Ramos (cell line): Measurements from ENCODE around the gene ADISSP.

Experiments used
- in situ Hi-C: fragments of 300-500 bp; cut with MboI; formaldehyde crosslinking; loops from one replicate; pipeline ENCODE4 v1.14.3; 2022; ENCODE audit warnings: low sequenced_read_pairs; ENCODE audit not compliant: unreplicated experiment

The ADISSP gene

DNA sequence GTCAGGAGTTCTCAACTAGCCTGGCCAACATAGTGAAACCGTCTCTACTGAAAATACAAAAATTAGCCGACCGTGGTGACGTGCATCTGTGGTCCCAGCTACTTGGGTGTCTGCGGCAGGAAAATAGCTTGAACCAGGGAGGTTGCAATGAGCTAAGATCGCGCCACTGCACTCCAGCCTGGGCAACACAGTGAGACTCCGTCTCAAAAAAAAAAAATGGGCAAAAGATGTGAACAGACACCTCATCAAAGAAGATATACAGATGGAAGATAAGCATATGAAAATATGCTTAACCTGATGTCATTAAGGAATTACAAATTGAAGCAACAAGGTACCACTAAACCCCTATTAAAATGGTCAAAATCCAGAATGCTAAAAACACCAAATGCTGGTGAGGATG, 44.3 kb downstream of the ADISSP start:
- in situ Hi-C loops: no loop called here

GRCh38 chr20:3721912-3722311, 45.6 kb downstream of the ADISSP start:
- in situ Hi-C loops: no loop called here

GRCh38 chr20:3720626-3721025, 46.9 kb downstream of the ADISSP start:
- in situ Hi-C loops: no loop called here

- in situ Hi-C loops: no loop called here
Observed at GRCh38 chr20:3720068-3720467, 47.5 kb downstream of the ADISSP start.

DNA sequence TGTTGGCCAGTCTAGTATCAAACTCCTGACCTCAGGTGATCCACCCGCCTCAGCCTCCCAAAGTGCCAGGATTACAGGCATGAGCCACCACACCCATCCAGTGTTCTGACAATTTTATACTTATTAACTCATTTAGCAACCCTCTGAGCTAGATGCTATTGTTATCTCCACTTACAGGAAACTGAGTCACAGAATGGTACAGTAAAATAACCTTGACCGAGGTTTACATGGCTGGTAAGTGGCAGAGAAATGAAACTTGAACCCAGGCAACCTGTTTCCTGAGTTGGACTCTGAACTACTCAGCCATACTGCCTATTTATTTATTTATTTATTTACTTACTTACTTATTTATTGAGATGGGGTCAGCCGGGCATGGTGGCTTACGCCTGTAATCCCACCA, 48.5 kb downstream of the ADISSP start:
- in situ Hi-C loops: no loop called here

DNA sequence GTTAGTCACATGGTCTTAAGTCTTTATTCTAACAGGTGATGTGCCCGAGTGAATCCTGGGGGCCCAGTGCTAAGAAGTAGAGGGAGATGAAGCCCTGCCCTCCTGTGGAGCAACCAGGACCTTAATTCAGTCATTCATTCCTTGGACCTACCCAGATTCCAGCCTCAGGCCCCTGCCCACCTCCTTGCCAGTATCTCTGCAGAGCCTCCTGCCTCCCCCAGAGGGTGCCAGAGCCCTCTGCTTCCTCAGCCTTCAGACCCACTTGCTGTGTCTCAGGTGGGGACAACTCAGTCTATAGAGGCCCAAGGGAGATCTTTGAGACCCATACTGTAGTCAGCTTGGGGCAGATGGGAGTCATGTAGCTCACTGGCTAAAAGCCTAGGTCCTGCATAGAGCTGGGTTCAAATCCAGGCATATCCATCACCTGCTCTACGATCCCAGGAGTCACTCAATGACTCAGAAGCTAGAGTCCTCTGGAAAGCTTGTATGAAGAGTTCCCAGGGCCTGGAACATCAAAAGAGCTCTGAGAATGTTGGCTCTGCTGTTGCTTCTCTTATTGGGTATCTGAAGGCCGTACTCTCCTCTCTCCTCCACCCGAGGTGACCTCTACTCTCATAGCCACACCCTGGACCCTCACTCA, 51.2 kb downstream of the ADISSP start:
- in situ Hi-C loops: no loop called here

- in situ Hi-C loops: no loop called here
Observed at GRCh38 chr20:3714092-3714491, 53.5 kb downstream of the ADISSP start.

- in situ Hi-C loops: no loop called here
Observed at GRCh38 chr20:3712279-3712873, 55.2 kb downstream of the ADISSP start, which contains the start of gene SIGLEC1. Gene SIGLEC1, minus strand, starts transcription at chr20:3712600. Its CDS starts 5,472 bp downstream, at chr20:3707128.

DNA sequence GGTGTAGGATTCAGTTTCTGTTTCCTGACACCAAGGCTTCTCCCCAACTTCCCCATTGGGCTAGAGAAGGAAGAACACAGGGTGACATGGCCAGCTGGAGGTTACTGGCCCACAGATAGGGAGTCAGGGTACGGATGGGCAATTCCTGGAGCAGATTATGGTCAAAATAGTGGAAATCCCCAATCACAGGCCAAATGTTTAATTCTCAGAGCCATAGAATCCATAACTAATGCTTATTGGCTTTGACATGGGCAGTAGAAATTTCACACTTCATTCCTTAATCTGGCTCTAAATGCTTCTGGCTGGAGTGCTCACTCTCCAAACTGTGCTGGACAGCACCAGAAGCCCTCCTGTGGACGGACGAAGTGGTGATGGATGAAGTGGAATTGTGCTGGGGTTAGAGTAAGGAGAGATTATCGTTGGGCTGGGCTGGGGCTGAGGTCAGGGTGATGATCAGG, 56.0 kb downstream of the ADISSP start:
- in situ Hi-C loops: no loop called here

DNA sequence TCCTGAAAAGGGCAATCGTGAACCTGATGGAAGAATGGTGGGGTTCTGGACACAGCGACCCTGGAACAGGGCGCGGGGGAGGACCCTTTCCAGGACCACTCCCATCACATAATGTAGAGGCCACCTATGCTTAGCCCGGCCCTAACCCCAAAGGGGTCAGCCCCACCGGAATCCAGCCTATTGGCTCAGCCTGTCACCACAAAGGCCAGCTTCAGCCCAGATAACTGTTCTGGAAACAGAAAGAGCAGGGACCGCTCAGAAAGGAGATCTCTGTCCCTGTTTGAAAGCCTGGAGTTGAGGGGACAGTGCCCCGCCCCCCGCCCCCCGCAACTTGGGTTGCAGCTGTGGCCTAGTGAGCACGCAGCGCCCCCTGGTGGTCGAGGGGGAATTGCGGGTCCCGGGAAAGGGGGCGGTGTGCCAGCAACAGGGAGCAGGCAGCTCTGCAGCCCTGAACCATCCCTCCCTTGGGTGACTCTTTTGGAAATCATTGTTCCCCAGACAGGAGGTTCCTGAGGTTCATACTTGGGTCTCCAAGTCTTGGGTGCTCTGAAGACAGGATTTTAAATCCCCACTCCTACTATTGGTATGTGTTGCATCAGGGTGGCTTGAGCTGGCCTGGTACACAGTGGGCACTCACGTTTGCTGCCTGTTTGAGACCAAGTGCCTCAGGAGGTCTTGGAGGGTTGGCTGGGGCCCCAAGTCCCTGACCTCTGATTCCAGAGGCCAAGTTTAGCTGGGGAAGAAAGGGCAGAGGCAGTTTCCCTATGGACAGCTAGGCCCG, 56.7 kb downstream of the ADISSP start:
- in situ Hi-C loops: no loop called here

- in situ Hi-C loops: no loop called here
Observed at GRCh38 chr20:3710011-3710466, 57.5 kb downstream of the ADISSP start.

- in situ Hi-C loops: no loop called here
Observed at GRCh38 chr20:3707508-3707899, 60.0 kb downstream of the ADISSP start.

DNA sequence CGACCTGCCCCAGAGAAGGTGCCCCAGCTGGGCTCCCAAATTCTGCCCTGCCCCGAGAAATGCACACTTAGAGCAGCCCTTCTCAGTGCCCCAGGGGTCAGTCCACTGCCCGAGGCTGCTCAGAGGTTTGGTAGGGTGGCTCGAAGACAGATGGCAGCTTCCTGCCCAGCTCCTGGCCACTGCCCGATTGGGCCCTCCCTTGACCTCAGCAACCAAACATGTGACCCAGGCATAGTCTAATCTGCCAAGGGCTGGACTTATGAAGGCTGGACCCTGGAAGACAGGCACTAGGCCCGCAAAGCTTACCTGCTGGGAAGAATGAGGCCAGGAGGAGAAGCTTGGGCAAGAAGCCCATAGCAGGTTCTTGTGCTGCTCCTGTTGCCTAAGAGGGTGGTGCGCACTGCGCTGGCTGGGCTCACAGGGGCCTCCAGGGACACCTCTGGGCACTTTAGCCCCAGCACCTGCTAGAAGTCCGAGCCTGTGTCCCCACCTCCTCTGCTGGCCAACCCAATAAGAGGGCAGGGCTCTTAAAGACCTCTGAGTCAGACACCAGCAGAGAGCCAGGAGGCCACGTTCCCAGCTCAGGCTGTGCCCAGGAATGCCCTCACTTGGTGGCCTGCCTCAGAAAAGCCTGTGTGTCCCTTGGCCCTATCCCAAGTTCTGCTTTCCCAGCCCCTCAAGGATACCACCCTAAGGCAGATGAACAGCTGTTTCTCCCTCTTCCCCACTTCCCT, 60.6 kb downstream of the ADISSP start:
- in situ Hi-C loops: no loop called here

GRCh38 chr20:3705970-3706739, 61.4 kb downstream of the ADISSP start:
- in situ Hi-C loops: no loop called here

DNA sequence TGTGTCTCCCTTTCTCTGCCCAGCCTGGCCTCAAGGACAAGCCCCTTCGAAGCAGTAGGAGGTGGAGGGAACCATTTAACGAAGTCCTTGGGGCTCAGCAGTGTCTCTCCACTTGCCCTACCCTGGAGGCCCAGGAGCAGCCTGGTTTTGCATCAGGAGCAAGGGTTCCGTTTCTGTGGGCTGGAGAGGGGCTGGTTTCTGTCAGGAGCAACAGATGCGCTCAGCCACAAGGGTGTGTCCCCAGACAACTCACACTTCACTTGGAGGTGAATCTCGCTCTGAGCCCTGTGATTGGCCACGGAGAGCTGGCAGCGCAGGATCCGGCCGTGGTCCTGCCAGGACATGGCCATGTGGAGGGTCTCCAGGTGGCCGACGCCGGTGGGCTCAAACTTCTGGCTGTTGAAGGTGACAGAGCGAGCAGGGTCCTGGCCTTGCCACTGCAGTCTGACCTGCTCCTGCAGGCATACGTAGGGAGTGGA, 62.0 kb downstream of the ADISSP start:
- in situ Hi-C loops: no loop called here

GRCh38 chr20:3704087-3704486, 63.5 kb downstream of the ADISSP start:
- in situ Hi-C loops: no loop called here
